Thyroid gland (tissue), 4 donors: ENCODE results near the gene TTC12. TPM values are rescaled to one million over a fixed set of nuclear protein-coding genes. Genes with fewer than 3 reads are reported as not detected.

Experiments used
- DNase-seq, 2 donors: peaks; one replicate each; pipeline ENCODE4 v3.0.0-alpha.2; 2019
- H3K27ac ChIP-seq, 3 donors: fragments of 200-600 bp; sonication (generic); 1 replicate in 2 of 3; 2 replicates in 1 of 3; pipeline ENCODE4 v1.5.1; 2016 to 2019; ENCODE audit warnings: mild to moderate bottlenecking in 1 of 3, moderate library complexity in 1 of 3
- H3K27me3 ChIP-seq: fragments of 200-600 bp; sonication (generic); one replicate; pipeline ENCODE4 v1.5.1; 2019
- H3K36me3 ChIP-seq, 2 donors: fragments of 200-600 bp; sonication (generic); one replicate each; pipeline ENCODE4 v1.5.1; 2016 to 2019
- H3K4me1 ChIP-seq, 2 donors: fragments of 200-600 bp; sonication (generic); one replicate each; pipeline ENCODE4 v1.5.1; 2017 to 2019
- H3K4me3 ChIP-seq, 3 donors: fragments of 200-600 bp; sonication (generic); replicated peaks in 1 of 3; 1 replicate in 2 of 3; 2 replicates in 1 of 3; pipeline ENCODE4 v1.5.1; 2016; ENCODE audit warnings: mild to moderate bottlenecking in 1 of 3
- H3K9me3 ChIP-seq: fragments of 200-600 bp; sonication (generic); one replicate; pipeline ENCODE4 v1.5.1; 2017
- CTCF ChIP-seq, 6 experiments: fragments of 200-600 bp in 3 of 6; fragments of 450-650 bp in 3 of 6; sonication (generic) in 3 of 6; IDR thresholded peaks; one replicate each; pipeline ENCODE4 v1.5.1; 2016 to 2019; ENCODE audit warnings: antibody characterized with exemption in 6 of 6, mild to moderate bottlenecking in 2 of 6, inconsistent platforms in 1 of 6, moderate library complexity in 1 of 6
- POLR2A ChIP-seq, 2 donors: fragments of 450-650 bp; IDR thresholded peaks; one replicate each; pipeline ENCODE4 v1.6.1; 2017; ENCODE audit warnings: antibody characterized with exemption in 2 of 2, mild to moderate bottlenecking in 2 of 2, moderate library complexity in 1 of 2
- WGBS, 2 donors: methylation state at CpG; one replicate each; pipeline ENCODE4 v1.1.5; 2017; 5-methylcytosine and 5-hydroxymethylcytosine counted together
- intact Hi-C: fragments of 100-400 bp; cut with DNase I; formaldehyde crosslinking; loops from one replicate; pipeline ENCODE4 v1.15.1; 2023
- total RNA-seq, 4 donors: library from RNA; depleted of rRNA; stranded (reverse); fragments of >200 nt; gene quantifications; one replicate each; pipeline ENCODE4 v1.2.3, GENCODE V29; 2016

TTC12 gene
- total RNA-seq, 4 donors from 2014 or later, result 30.8 to 45.6 (median 36.8) TPM

DNA sequence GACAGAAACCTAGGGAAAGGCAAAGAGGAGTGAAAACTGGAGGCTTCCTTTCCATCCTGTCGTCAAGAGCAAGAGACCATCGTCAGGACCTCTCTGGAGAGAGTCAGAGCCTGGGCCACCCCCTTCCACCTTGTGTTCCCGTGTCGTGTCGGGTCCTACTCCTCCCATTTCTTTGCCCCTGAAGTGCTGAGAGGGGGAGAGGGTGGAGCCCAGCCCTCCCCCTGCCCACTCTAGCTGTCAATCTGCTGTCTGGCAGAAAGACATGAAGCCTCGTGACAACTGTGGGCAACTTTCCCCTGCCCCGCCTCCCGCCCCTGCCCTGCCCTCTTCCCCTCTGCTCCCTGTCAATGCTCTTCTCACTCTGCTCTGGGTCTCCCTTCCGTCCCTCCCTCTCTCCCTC, 93.8 kb downstream of the TTC12 start:
- TF ChIP-seq CTCF (IDR thresholded peaks at IDR 0.05), result no peak
- no peak for TF ChIP-seq POLR2A (IDR thresholded peaks at IDR 0.05)
- H3K27ac ChIP-seq, result no peak overlapping the region
- H3K4me1 ChIP-seq, result no peaks in the 10 kb centered on the region
- WGBS, 2 donors, result 67 to 71% methylated on average over 9 of the region's 9 CpGs
- H3K36me3 ChIP-seq, result no peaks in the 10 kb centered on the region
- intact Hi-C loops, result no loop called here
- no peak overlapping the region for H3K4me3 ChIP-seq
- no peak for DNase-seq
- H3K9me3 ChIP-seq, result no peaks in the 10 kb centered on the region
- no peaks in the 10 kb centered on the region for H3K27me3 ChIP-seq

- Histone ChIP-seq H3K27me3 (no peaks in the 10 kb centered on the region), H3K27ac (no peak overlapping the region), H3K4me3 (no peak overlapping the region), H3K4me1 (no peaks in the 10 kb centered on the region), H3K36me3 (no peaks in the 10 kb centered on the region), H3K9me3 (no peaks in the 10 kb centered on the region)
- TF ChIP-seq CTCF (IDR thresholded peaks at IDR 0.05), result no peak
- WGBS, 2 donors, result 86 to 99% methylated on average over 9 of the region's 9 CpGs
- DNase-seq, result no peak
- intact Hi-C loops, result no loop called here
Measured at GRCh38 chr11:113408887-113409286, 94.5 kb downstream of the TTC12 start.

DNA sequence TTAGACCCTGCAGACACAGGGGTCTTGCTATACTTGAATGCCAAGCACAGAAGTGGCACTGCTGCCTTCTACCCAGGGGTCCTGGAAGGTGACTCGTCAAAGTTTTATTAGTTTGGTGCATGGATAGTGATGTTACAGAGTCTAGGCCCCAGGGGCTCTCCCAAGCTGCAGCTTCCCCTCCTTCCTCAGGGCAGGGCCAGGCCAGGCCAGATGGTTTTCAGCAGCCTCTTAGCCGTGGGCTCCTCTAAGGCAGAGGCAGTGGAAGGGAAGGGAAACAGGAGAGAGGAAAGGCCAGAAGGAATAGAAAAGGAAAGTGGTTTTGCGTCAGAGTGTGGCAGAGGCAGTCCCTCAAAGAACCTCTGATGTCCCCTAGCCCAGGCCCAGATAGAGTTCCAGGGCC, 95.1 kb downstream of the TTC12 start:
- no peak overlapping the region for H3K27ac ChIP-seq
- no peaks in the 10 kb centered on the region for H3K27me3 ChIP-seq
- intact Hi-C loops, result no loop called here
- WGBS, 2 donors, result 84 to 87% methylated on average over 3 of the region's 3 CpGs
- TF ChIP-seq POLR2A (IDR thresholded peaks at IDR 0.05) (no peak), CTCF (IDR thresholded peaks at IDR 0.05) (no peak)
- DNase-seq, result no peak
- H3K9me3 ChIP-seq, result no peaks in the 10 kb centered on the region
- no peaks in the 10 kb centered on the region for H3K4me1 ChIP-seq
- H3K4me3 ChIP-seq, result no peak overlapping the region
- no peaks in the 10 kb centered on the region for H3K36me3 ChIP-seq

DNA sequence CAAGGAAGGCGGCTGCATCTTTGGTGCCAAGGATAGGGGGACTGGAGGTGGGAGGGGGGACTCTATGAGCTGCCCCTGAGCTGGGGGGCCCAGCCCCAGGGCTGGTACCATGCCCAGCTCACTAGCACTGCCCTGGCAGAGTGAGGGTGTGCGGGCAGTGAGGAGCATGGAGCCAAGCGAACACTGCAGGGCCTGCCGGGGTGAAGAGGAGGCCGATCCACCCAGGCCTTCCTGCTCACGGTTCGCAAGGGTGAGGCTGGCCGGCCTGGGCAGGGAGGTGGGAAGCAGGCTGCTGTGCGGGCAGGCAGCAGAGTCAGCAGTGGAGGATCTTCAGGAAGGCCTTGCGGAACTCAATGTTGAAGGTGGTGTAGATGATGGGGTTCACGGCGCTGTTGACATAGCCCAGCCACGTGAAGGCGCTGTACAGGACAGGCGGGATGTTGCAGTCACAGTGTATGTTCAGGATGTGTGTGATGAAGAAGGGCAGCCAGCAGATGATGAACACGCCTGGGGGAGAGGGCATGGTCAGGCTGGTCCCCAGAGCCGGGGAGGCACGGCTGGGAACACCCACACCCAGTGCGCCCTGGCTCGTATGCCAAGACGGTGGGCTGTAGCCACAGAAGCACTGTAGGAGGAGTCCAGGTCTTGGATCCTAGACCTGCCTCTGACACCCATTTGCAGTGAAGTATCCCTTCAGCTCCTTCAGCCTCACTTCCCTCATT, 96.2 kb downstream of the TTC12 start:
- Histone ChIP-seq H3K4me3 (no peak overlapping the region), H3K27ac (no peak overlapping the region), H3K36me3 (no peaks in the 10 kb centered on the region), H3K27me3 (no peaks in the 10 kb centered on the region), H3K9me3 (no peaks in the 10 kb centered on the region), H3K4me1 (no peaks in the 10 kb centered on the region)
- WGBS, 2 donors, result 96 to 97% methylated on average over 15 to 21 of the region's 21 CpGs
- no peak for TF ChIP-seq CTCF (IDR thresholded peaks at IDR 0.05)
- no peak for TF ChIP-seq POLR2A (IDR thresholded peaks at IDR 0.05)
- no peak for DNase-seq
- intact Hi-C loops, result no loop called here

- WGBS, 2 donors, result 80% methylated on average over 2 to 3 of the region's 3 CpGs
Measured at GRCh38 chr11:113411536-113411935, 97.2 kb downstream of the TTC12 start.

More at GRCh38 chr11:113411536-113411935, 97.2 kb downstream of the TTC12 start:
- DNase-seq, result no peak
- H3K4me3 ChIP-seq, result no peak overlapping the region
- H3K36me3 ChIP-seq, result no peaks in the 10 kb centered on the region
- TF ChIP-seq POLR2A (IDR thresholded peaks at IDR 0.05) (no peak), CTCF (IDR thresholded peaks at IDR 0.05) (no peak)
- H3K27ac ChIP-seq, result no peak overlapping the region
- intact Hi-C loops, result no loop called here
- H3K9me3 ChIP-seq, result no peaks in the 10 kb centered on the region
- H3K27me3 ChIP-seq, result no peaks in the 10 kb centered on the region
- no peaks in the 10 kb centered on the region for H3K4me1 ChIP-seq
